MG63 (cell line): ENCODE measurements around the gene MCM10. TPM values are rescaled to one million over a fixed set of nuclear protein-coding genes. Genes with fewer than 3 reads are reported as not detected.
A peak's percentile ranks its signal among the peaks of the same experiment; 100 is the strongest.
"Not testable (repeated sequence)": the region's sequence is repeated elsewhere in the genome, so short reads cannot be mapped to it uniquely, and the experiment has no call there.

ENCODE experiments used
- DNase-seq: peaks from one replicate; pipeline ENCODE4 v3.0.0-alpha.2; 2020
- H3K27me3 ChIP-seq: fragments of 250-450 bp; sonication (Bioruptor Pico); 2 replicates; pipeline ENCODE4 v1.5.1; 2020; ENCODE audit warnings: mild to moderate bottlenecking, moderate library complexity
- H3K36me3 ChIP-seq: fragments of 250-450 bp; sonication (Bioruptor Pico); 2 replicates; pipeline ENCODE4 v1.5.1; 2020; ENCODE audit warnings: mild to moderate bottlenecking, moderate library complexity
- H3K4me3 ChIP-seq: fragments of 250-450 bp; sonication (Bioruptor Pico); 2 replicates; pipeline ENCODE4 v1.5.1; 2020; ENCODE audit warnings: mild to moderate bottlenecking, moderate library complexity
- H3K9me3 ChIP-seq: fragments of 250-450 bp; sonication (Bioruptor Pico); 2 replicates; pipeline ENCODE4 v1.5.1; 2020; ENCODE audit warnings: mild to moderate bottlenecking, moderate library complexity
- total RNA-seq: library from RNA; depleted of rRNA; stranded (reverse); fragments of >200 nt; shearing (Covaris generic); gene quantifications from 2 replicates; pipeline ENCODE4 v1.2.3, GENCODE V29; 2014; ENCODE audit warnings: low replicate concordance

The MCM10 gene
- total RNA-seq, 1 experiment from 2014 or later: 16.3 TPM

DNA sequence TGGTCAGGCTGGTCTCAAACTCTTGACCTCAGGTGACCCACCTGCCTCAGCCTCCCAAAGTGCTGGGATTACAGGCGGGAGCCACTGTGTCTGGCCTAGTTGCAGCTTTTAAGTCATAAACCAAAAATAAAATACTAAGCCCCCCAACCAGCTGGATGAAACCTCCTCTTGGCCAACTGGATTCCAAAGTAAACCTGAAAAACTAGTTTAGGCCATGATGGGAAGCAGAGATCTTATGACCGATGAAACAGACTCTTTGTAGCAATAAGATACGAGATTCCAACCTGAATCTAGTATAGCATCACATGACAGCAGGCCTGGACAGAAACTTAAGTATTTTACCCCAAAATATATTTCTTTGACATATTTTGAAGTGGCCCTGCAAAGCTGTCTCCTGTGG lies 9.1 kb upstream of the MCM10 start:
- Histone ChIP-seq H3K36me3 (no peaks in the 10 kb centered on the region), H3K27me3 (no peaks in the 10 kb centered on the region), H3K4me3 (no peak overlapping the region), H3K9me3 (no peaks in the 10 kb centered on the region)
- no peak for DNase-seq

DNA sequence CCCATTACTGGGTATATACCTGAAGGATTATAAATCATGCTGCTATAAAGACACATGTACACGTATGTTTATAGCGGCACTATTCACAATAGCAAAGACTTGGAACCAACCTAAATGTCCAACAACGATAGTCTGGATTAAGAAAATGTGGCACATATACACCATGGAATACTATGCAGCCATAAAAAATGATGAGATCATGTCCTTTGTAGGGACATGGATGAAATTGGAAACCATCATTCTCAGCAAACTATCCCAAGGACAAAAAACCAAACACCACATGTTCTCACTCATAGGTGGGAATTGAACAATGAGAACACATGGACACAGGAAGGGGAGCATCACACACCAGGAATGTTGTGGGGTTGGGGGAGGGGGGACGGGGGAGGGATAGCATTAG lies 5.5 kb upstream of the MCM10 start:
- H3K9me3 ChIP-seq, DNase-seq, H3K36me3 ChIP-seq, H3K4me3 ChIP-seq, H3K27me3 ChIP-seq: not testable (repeated sequence)

DNA sequence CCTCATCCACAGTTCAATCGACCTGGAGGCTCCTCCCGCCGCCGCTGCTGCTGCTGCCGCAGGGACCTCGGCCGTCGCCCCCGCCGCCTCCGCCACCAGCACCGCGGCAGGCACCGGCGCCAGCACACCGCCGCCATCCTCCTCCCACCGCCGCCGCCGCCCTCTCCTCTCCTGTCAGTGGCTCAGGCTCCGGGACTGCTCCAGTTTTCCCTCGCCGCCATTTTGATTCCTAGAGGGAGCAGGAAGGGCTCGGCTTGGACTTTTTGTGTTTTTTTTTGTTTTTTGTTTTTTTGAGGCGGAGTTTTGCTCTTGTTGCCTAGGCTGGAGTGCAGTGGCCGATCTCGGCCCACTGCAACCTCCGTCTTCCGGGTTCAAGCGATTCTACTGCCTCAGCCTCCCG lies 3.0 kb upstream of the MCM10 start:
- H3K36me3 ChIP-seq: peaks cover 3% of the 10 kb centered on the region; the same call in 1 of the 2 replicates
- no peak overlapping the region for H3K4me3 ChIP-seq
- DNase-seq: no peak
- no peaks in the 10 kb centered on the region for H3K9me3 ChIP-seq
- H3K27me3 ChIP-seq: no peaks in the 10 kb centered on the region

DNA sequence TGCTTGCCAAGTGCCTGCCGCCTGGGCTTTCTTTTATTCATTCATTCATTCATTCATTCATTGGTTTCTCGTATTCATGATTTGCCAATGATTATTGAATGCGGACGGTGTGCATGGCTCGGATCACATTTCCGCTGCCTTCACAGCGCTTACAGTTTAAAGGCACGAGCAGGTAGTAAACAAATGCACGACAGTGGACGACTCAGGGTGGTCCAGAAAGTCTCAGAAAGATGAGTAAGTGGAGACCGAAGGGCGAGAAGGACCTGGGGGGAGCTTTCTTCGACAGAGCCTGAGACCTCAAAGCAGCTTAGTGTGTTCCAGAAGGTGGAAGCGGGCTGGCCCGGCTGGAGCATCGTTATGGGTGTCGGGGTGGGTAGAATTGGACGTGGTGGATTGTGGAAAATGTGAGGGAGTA lies 506 bp downstream of the MCM10 start:
- DNase-seq: peak; percentile 18
- H3K36me3 ChIP-seq: peaks cover 18% of the 10 kb centered on the region
- peak overlapping the region; percentile 86 for H3K4me3 ChIP-seq
- H3K9me3 ChIP-seq: no peaks in the 10 kb centered on the region
- no peaks in the 10 kb centered on the region for H3K27me3 ChIP-seq

DNA sequence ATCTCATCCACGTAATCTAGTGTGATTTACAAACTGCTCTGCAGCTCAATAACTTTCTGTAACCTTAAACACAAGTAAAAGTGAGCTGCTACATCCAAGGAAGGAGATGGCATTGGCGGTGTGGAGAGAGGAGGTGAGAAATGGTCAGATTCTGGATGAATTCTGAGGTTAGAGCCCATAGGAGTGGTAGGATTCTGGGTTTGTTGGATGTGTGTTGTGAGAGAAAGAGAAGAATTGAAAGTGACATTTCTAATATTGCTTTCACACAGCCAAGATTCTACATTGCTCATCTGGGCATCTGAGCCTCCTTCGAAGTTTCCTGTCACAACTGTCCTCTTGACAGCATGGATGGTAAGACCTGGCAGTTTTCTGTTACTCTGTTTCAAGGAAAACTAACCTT lies 2.5 kb downstream of the MCM10 start:
- no peaks in the 10 kb centered on the region for H3K27me3 ChIP-seq
- peaks cover 18% of the 10 kb centered on the region for H3K36me3 ChIP-seq
- no peaks in the 10 kb centered on the region for H3K9me3 ChIP-seq
- DNase-seq: no peak
- no peak overlapping the region for H3K4me3 ChIP-seq

DNA sequence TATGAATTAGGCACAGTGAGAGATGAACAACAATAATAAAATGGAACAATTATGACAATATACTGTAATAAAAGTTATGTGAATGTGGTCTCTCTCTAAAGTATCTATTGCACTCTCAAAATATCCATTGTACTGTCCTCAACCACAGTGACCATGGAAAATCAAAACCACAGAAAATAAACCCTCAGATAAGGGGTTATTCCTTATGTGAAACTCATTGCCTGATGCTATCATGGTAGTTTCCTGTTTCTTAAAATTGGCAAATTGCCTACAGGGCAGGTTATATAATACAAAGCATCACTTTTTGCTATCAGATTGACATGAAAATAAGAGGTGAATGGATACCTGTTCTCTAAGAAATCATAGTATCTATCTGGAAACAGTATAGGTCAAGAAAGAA lies 3.8 kb downstream of the MCM10 start:
- H3K9me3 ChIP-seq: no peaks in the 10 kb centered on the region
- no peak for DNase-seq
- H3K4me3 ChIP-seq: no peak overlapping the region
- no peaks in the 10 kb centered on the region for H3K27me3 ChIP-seq
- peaks cover 22% of the 10 kb centered on the region for H3K36me3 ChIP-seq

DNA sequence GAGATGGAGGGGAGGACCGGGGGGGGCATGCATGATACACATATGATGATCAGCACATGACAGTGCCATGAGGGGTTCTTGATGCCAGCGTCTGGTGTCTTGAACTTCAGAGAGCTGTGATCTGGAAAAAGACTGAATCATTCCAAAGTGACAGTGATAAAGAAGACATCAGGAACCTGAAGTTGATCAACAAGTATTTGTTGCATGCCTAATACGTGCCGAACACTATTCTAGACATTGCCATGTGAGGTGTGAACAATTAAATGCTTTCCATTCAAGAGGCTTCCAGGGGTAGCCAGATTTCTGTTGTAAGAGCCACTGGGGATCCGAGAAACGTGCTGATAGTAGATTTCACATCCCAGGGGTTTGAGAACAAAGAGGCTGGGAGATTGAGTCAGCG lies 6.2 kb downstream of the MCM10 start:
- no peaks in the 10 kb centered on the region for H3K9me3 ChIP-seq
- H3K4me3 ChIP-seq: no peak overlapping the region
- peaks cover 37% of the 10 kb centered on the region for H3K36me3 ChIP-seq
- no peak for DNase-seq
- no peaks in the 10 kb centered on the region for H3K27me3 ChIP-seq

DNA sequence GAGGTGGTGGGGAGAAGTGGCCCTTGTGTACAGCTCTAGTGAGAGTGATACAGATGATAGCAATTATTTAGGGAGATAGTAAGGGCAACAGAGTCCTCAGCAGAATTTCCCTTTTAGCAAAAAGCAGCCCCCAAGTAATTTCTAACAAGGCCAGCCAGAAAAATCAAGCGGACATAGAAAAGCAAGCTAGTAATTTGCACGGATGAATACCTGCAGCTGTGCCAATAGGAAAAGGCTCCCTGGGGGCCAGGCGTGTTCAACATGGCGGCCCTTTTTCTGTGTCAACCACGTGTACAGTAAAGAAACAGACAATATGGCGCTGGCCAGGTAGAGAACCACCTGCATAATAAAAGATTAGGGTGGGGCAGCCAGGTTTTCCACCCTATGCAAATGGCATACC lies 7.4 kb downstream of the MCM10 start:
- no peaks in the 10 kb centered on the region for H3K9me3 ChIP-seq
- H3K27me3 ChIP-seq: no peaks in the 10 kb centered on the region
- DNase-seq: no peak
- H3K36me3 ChIP-seq: peaks cover 42% of the 10 kb centered on the region
- H3K4me3 ChIP-seq: no peak overlapping the region

DNA sequence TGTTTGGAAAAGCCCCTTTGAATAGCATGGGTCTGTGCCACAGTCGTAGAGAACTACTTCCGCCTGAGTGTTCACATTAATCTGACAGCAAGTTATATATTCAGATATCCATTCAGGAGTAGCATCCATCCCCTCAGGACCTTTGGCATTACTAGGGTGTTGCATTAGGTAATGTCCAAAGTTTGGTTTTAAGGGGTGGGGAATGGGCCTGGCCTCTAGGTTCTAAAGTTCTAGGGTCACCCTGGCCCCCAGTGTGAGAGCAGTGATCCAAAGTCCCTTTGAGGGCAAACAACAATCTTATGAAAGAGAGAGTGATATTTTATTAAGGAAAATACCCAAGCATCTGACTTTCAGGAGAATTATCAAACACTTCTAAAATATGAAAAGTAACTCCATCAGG lies 12.3 kb downstream of the MCM10 start:
- peaks cover 41% of the 10 kb centered on the region for H3K36me3 ChIP-seq
- H3K27me3 ChIP-seq: no peaks in the 10 kb centered on the region
- DNase-seq: no peak
- H3K4me3 ChIP-seq: no peak overlapping the region
- no peaks in the 10 kb centered on the region for H3K9me3 ChIP-seq

DNA sequence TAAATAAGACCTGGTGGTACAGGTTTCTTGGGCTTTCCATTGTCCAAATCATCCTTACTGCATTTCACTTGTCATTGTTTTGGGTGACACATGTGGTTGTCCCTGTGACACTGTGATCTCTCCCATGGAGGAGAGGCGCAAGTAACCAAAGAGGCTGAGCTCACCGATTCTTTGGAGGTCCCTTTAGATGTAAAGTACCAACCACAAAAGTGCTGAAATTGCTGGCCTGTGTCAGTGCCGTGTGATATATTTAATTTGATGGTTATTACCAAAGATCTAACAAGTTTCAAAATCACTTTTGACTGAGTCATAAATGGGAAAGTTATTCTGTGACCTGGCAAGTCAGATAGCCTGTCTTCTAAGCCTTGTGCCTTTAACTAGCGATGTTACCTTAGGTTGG lies 19.4 kb downstream of the MCM10 start:
- no peaks in the 10 kb centered on the region for H3K27me3 ChIP-seq
- DNase-seq: no peak
- H3K36me3 ChIP-seq: peaks cover 45% of the 10 kb centered on the region
- H3K9me3 ChIP-seq: no peaks in the 10 kb centered on the region
- no peak overlapping the region for H3K4me3 ChIP-seq

DNA sequence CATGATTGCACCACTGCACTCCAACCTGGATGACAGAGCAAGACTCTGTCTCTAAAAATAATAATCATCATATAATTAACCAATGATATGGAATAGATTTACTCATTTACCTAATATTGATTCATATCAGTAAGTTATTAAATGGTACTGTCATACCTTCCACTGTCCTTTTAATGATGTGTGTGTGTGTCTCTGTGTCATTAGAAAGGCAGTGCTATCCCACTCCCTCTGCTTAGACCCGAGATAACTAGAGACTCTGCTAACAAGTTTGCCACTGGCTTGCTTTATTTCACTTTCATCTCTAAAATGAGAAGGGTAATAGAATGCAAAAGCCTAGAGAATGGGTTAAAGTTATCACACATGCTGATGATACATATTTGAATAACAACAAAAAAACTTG lies 21.1 kb downstream of the MCM10 start:
- Histone ChIP-seq H3K36me3 (peaks cover 54% of the 10 kb centered on the region), H3K9me3 (no peaks in the 10 kb centered on the region), H3K27me3 (no peaks in the 10 kb centered on the region), H3K4me3 (no peak overlapping the region)
- DNase-seq: no peak

DNA sequence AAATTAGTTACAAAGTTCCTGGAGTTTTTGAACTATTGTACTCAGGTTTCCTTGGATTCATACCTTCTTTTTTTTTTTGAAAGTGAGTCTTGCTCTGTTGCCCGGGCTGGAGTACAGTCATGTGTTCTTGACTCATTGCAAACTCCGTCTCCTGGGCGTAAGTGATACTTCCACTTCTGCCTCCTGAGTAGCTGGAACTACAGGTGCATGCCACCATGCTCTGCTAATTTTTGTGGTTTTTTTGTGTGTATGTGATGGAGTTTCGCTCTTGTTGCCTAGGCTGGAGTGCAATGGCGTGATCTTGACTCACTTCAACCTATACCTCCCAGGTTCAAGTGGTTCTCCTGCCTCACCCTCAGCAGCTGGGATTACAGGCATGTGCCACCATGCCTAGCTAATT lies 22.3 kb downstream of the MCM10 start:
- Histone ChIP-seq H3K4me3 (no peak overlapping the region), H3K27me3 (no peaks in the 10 kb centered on the region), H3K36me3 (peaks cover 57% of the 10 kb centered on the region), H3K9me3 (no peaks in the 10 kb centered on the region)
- no peak for DNase-seq

DNA sequence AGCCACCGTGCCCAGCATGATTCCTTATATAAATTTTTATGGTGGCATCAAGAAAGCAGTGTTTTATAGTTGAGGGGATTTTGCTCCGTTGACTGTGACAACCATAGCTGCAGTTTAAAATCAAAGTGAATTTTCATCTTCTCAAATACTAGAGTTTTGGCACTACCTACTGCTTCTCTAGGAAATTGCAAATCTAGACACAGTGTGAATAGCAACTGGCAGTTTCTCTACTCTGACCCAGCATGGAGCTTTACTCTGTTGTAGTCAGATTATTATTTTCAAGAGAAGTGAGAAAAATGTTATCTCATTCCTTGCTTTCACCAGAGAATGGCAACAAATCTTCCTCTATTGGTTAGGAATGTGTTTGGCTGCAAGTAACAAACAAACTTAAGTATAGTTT lies 22.9 kb downstream of the MCM10 start:
- Histone ChIP-seq H3K4me3 (no peak overlapping the region), H3K9me3 (no peaks in the 10 kb centered on the region), H3K36me3 (peaks cover 52% of the 10 kb centered on the region), H3K27me3 (no peaks in the 10 kb centered on the region)
- no peak for DNase-seq

DNA sequence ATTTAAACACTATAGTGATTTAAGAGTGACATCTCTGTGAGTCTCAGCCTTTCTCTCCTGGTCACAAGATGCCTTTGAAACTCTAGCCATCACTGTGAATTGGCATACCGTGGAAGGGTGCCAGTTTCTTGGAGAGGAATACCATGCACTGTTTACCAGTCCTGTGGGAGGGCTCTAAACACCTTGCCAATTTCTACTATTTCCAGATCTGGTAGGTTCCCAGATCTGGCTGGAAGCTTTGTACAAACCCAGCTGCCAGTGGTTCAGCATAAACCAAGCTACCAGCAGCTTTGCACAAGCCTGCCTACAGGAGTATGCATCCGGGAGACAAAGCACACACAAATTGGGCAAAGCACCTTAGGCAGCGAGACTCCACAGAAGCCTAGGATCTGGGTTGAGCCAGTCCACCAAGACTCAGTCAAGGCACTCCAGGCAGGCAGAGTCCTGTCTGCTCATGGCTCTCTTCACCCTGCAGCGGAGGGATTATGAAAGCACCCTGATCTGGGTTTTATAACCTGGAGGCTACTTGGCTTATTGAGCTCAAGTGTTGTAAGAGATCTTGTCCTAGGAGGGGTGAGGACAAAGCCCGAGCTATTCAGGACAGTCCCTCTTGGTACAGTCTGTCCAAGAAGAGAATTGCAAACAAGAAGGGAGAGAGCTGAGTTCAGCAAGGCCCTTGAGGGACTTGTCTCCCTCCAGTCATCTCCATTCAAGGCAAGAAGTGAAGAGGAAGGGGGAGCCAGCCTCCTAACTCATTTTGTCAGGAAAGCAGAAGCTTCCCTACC lies 23.6 kb downstream of the MCM10 start:
- peaks cover 56% of the 10 kb centered on the region for H3K36me3 ChIP-seq
- H3K4me3 ChIP-seq: no peak overlapping the region
- DNase-seq: peak; percentile 27
- H3K27me3 ChIP-seq: no peaks in the 10 kb centered on the region
- no peaks in the 10 kb centered on the region for H3K9me3 ChIP-seq

DNA sequence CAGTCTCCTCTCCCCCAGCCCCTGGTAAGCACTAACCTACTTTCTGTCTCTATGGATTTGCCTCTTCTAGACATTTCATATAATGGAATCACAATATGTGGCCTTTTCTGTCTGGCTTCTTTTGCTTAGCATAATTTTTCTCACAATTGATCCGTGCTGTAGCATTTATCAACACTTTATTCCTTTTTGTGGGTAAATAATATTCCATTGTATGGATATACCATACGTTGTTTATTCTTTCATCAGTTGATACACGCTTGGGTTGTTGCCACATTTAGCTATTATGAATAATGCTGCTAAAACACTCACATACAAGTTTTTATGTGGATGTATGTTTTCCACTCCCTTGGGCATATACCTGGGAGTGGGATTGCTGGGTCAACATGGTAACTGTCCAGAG lies 25.8 kb downstream of the MCM10 start:
- peaks cover 65% of the 10 kb centered on the region for H3K36me3 ChIP-seq
- no peak for DNase-seq
- H3K27me3 ChIP-seq: no peaks in the 10 kb centered on the region
- no peaks in the 10 kb centered on the region for H3K9me3 ChIP-seq
- H3K4me3 ChIP-seq: no peak overlapping the region

DNA sequence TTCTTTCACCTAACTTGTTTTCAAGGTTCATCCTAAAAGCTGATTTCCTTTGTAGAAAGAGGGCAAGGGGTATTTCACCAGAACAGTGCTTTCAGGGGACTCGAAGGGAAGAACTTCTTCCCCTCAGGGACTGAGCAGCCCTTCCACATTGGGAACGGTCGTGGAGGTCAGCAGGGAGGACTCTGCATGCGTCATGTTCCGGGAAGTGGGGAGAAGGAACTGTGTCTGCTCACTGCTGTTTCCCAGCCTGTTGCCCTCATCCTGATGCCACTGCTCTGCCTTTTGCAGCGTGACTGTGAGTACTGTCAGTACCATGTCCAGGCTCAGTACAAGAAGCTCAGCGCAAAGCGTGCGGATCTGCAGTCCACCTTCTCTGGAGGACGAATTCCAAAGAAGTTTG lies 27.2 kb downstream of the MCM10 start:
- H3K4me3 ChIP-seq: no peak overlapping the region
- no peaks in the 10 kb centered on the region for H3K9me3 ChIP-seq
- H3K27me3 ChIP-seq: no peaks in the 10 kb centered on the region
- peaks cover 64% of the 10 kb centered on the region for H3K36me3 ChIP-seq
- no peak for DNase-seq

DNA sequence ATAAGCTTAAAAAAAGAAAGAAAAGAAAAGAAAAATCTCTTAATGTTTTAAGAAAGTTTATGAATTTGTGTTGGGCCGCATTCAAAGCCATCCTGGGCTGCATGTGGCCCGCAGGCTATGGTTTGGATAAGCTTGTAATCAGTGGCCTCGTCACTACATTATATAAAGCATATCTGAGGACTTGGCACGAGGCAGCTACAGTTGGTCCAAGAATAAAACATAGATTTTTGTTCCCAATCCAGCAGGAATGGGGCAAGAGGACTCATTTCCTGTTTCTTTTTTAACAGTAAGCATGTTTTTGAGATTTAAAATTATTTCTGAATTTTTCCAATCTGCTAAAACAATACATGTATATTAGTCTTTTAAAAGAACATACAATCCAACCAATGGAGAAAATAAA lies 28.6 kb downstream of the MCM10 start:
- H3K9me3 ChIP-seq: no peaks in the 10 kb centered on the region
- DNase-seq: peak; percentile 4
- no peak overlapping the region for H3K4me3 ChIP-seq
- H3K36me3 ChIP-seq: peaks cover 57% of the 10 kb centered on the region
- H3K27me3 ChIP-seq: no peaks in the 10 kb centered on the region

DNA sequence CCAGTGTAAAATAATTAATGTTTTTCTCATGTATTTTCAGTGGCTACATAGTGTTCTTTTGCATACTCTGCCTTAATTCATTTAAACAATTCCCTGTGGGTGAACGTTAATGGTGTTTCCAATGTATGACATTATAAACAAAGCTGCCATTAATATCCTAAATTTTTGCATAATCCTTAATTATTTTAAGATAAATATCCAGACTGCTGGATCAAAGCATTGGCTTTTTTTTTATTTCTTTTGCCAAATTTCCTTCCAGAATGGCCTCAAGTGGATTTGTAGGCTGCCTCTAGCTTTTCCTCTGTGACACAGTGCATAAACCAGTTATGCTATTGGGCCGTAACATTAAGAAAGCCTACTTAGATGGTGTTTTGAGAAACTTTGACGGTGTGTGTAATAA lies 29.5 kb downstream of the MCM10 start:
- Histone ChIP-seq H3K27me3 (no peaks in the 10 kb centered on the region), H3K4me3 (no peak overlapping the region), H3K9me3 (no peaks in the 10 kb centered on the region), H3K36me3 (peaks cover 57% of the 10 kb centered on the region)
- no peak for DNase-seq

DNA sequence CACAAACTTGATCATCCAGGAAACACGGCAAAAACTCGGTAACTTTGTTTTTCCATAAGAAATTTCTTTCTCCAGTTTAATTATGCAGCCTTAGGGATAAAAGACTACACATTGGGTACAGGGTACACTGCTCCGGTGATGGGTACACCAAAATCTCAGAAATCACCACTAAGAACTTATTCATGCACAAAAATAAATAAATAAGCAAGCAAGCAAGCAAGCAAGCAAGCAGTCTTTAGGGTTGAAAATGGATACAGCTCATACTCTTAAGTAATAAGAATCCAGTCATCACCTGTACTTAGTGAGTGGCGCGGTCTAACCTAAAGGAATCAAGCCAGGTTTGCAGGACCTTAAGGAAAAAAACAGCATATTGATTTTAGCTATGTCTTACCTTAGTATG lies 30.0 kb downstream of the MCM10 start:
- H3K36me3 ChIP-seq: peaks cover 56% of the 10 kb centered on the region
- DNase-seq: no peak
- H3K9me3 ChIP-seq: no peaks in the 10 kb centered on the region
- H3K4me3 ChIP-seq: no peak overlapping the region
- H3K27me3 ChIP-seq: no peaks in the 10 kb centered on the region
